Stimulated activated CD8-positive, alpha-beta memory T cell treated with anti-CD3 and anti-CD28 coated beads, Interleukin-7, amount 100 ng/mL, for 4 hours (primary cell): Measurements from ENCODE around the gene P2RX1.
"Not testable (repeated sequence)": the region's sequence is repeated elsewhere in the genome, so short reads cannot be mapped to it uniquely, and the experiment has no call there.

Source experiments
- DNase-seq, 2 donors: peaks; one replicate each; pipeline ENCODE4 v3.0.0-alpha.2; 2020; ENCODE audit warnings: low read depth in 2 of 2

Gene P2RX1

DNA sequence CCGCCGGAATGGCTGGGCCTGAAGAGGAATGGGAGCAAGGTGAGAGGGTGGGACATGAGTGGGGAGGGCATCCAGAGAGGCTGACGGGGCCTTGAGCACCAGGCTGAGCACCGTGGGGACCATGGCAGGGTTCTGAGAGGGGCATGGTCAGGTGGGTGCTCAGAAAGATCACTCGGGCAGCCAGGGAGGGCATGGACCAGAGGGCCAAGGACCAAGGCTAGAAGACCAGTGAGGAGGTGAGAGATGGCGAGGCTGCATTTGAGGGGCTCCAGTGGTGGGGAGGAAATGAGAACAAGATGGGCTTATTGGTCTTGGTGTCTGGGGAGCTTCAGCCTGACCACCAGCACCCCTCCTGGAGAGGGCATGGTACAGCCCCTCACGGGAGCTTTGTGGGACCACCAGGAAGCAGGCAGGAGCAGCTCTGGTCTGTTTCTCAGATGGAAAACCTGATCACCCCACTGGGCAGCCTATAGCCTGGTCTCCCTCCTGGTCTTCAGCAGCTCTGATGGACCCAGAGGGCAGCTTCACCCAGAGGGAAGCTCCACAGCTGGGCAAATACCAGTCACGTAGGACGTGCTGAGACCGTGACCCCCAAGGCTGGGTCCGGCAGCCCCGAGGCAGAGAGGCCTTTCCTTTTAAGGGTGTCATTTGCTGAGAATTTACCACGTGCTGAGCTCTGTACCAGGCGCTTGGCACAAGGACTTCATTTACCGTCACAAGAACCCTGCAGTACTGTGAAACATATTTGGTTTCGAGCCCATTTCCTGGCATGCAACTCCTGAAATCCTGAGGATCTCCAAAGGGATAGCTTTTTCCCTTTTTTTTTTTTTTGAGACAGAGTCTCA lies 58.8 kb downstream of the P2RX1 start:
- no peak for DNase-seq

DNA sequence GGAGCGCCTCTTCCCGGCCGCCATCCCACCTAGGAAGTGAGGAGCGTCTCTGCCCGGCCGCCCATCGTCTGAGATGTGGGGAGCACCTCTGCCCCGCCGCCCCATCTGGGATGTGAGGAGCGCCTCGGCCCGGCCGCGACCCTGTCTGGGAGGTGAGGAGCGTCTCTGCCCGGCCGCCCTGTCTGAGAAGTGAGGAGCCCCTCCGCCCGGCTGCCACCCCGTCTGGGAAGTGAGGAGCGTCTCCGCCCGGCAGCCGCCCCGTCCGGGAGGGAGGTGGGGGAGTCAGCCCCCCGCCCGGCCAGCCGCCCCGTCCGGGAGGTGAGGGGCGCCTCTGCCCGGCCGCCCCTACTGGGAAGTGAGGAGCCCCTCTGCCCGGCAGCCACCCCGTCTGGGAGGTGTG lies 62.1 kb downstream of the P2RX1 start:
- DNase-seq = not testable (repeated sequence)

DNA sequence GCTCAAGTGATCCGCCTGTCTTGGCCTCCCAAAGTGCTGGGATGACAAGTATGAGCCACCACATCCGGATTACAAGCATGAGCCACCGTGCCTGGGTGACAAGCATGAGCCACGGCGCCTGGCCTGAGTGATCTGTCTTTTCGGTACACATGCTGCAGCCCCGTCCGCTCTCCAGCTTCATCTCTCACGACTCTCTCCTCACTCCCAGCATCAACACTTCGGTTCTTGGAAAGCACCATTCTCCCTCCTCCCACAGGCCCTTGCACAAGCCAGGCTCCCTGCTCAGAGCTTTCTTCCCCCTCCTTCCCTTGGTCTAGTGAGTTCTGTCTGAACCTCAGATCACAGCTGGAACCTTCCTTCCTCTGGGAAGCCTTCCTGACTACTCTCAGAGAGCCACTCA lies 63.7 kb downstream of the P2RX1 start:
- DNase-seq = no peak

DNA sequence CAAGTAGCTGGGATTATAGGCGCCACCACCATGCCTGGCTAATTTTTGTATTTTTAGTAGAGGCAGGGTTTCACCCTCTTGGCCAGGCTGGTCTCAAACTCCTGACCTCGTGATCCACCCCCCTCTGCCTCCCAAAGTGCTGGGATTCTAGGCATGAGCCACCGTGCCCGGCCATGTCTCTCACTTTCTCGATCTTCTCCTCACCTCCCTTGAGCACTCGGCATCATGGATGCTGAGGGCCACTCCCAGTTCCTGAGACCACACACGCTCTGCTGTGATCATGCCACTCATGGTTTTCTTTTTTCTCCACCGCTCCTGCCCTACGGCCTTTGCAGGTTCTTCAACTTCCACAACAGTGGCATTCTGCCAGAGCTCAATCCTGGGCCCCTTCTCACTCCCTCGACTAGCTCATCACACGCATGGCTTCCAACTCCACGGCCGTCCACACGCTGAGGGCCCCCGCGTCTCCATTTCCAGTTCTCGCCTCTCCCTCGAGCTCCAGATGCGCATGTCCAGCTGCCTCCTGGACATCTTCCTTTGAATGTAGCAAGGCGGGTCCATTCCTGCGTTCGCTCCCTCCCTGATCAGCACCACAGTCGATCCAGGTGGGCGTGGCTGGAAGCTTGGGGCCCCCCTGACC lies 64.7 kb downstream of the P2RX1 start:
- no peak for DNase-seq

DNA sequence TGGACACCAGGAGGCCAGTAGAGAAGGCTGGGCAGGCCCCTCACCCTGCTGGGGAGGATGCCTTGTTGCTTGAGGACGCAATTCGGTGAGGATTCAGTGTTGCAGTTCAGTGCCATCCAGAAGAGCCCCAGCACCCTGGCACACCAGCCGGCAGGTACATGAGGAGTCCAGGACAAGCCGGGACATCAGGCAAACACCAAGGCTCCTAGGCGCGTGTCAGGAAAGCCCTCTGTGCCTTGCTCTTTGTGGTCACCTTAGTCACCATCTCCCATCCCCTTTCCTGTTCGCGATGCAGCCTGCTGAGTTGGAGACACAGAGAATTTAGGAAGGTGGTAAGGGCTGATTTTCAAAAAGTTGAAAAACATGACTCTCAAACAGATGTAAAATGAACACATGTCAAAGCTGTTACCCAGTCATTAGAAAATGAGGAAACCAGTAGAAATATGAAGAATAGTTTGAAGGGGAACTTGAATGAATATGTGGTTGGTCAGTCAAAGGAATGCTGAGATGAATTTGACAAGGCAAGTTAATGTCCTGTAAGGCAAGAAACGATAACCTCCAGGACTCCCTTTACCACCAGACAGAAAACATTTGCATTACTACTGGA lies 67.9 kb downstream of the P2RX1 start:
- no peak for DNase-seq

DNA sequence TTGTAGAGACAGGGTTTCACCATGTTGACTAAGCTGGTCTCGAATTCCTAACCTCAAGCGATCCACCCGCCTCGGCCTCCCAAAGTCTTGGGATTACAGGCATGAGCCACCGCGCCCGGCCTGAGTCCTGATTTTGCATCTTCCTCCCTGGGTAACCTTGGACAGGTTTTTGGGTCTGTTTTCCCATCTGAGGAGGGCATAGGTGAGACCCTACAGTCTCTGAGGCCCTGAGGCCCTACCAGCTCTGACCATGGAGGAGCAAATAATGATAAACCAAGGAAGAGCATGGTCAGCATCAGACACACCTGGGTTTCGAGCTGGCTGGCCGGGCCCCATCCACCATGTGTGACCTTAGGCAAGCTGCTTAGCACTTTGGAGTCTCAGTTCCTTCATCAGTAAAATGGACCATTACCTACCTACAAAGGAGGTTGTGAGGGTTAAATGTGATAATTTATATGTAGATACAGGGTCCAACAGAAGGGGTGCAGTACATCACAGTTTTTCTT lies 69.0 kb downstream of the P2RX1 start:
- no peak for DNase-seq
